SK-N-SH (cell line): ENCODE data around the gene GPER1. TPM values are rescaled to one million over a fixed set of nuclear protein-coding genes. Genes with fewer than 3 reads are reported as not detected.

Source experiments
- CTCF ChIA-PET: fragments of 300-600, 350-600 bp; formaldehyde crosslinking; extraction: SDS; loops from one replicate; lab custom pipeline; 2021; lab: Yijun Ruan, JAX
- POLR2A ChIA-PET: fragments of 350-600 bp; sonication (Branson Sonifier 250); formaldehyde crosslinking; extraction: SDS; loops from one replicate; lab custom pipeline; 2020; ENCODE audit warnings: antibody characterized with exemption, inconsistent platforms; lab: Yijun Ruan, JAX
- DNase-seq: peaks from one replicate; pipeline ENCODE4 v3.0.0; 2012
- H2AFZ ChIP-seq: fragments of 200-600 bp; sonication (generic); 2 replicates; pipeline ENCODE4 v1.8.1; 2016; ENCODE audit warnings: antibody characterized with exemption, mild to moderate bottlenecking, low read depth
- H3F3A ChIP-seq: fragments of 200-600 bp; sonication (generic); replicated peaks from 2 replicates; pipeline ENCODE3; 2016; ENCODE audit warnings: antibody characterized with exemption, mild to moderate bottlenecking; ENCODE audit not compliant: insufficient read depth
- H3K27ac ChIP-seq, 2 experiments: fragments of 200-500 bp in 1 of 2; fragments of 200-600 bp in 1 of 2; sonication (Bioruptor generic) in 1 of 2; sonication (generic), shearing (Covaris generic) in 1 of 2; 2 replicates each; pipeline versions ENCODE4 v1.5.1 to v1.6.1; 2014 to 2016; ENCODE audit warnings: low read depth in 2 of 2, inconsistent platforms in 1 of 2, low read length in 1 of 2, mild to moderate bottlenecking in 1 of 2, mixed read lengths in 1 of 2
- H3K27me3 ChIP-seq: fragments of 200-600 bp; sonication (generic), shearing (Covaris generic); 2 replicates; pipeline ENCODE4 v1.6.1; 2016; ENCODE audit warnings: mixed run types; ENCODE audit not compliant: insufficient read depth
- H3K36me3 ChIP-seq, 2 experiments: fragments of 200-500 bp in 1 of 2; fragments of 200-600 bp in 1 of 2; sonication (Bioruptor generic) in 1 of 2; sonication (generic) in 1 of 2; replicated peaks in 1 of 2; 2 replicates each; pipeline versions ENCODE3 to v1.5.1; 2014 to 2016; ENCODE audit warnings: low read length in 1 of 2, mild to moderate bottlenecking in 1 of 2; ENCODE audit not compliant: insufficient read depth in 2 of 2, control insufficient read depth in 1 of 2
- H3K4me1 ChIP-seq, 2 experiments: fragments of 200-500 bp in 1 of 2; fragments of 200-600 bp in 1 of 2; sonication (Bioruptor generic) in 1 of 2; sonication (generic), shearing (Covaris generic) in 1 of 2; 2 replicates each; pipeline versions ENCODE4 v1.5.1 to v1.6.1; 2014 to 2016; ENCODE audit warnings: low read depth in 1 of 2, low read length in 1 of 2, mixed run types in 1 of 2; ENCODE audit not compliant: insufficient read depth in 2 of 2, control insufficient read depth in 1 of 2
- H3K4me2 ChIP-seq: fragments of 200-600 bp; sonication (generic), shearing (Covaris generic); 2 replicates; pipeline ENCODE4 v1.6.1; 2017; ENCODE audit warnings: mixed run types
- H3K4me3 ChIP-seq, 2 experiments: fragments of 200-500 bp in 1 of 2; fragments of 200-600 bp in 1 of 2; sonication (Bioruptor generic) in 1 of 2; sonication (generic), shearing (Covaris generic) in 1 of 2; 2 replicates each; pipeline versions ENCODE4 v1.5.1 to v1.8.1; 2014 to 2016; ENCODE audit warnings: low read depth in 2 of 2, inconsistent platforms in 1 of 2, low read length in 1 of 2, mild to moderate bottlenecking in 1 of 2, mixed read lengths in 1 of 2, moderate library complexity in 1 of 2
- H3K79me2 ChIP-seq: fragments of 200-600 bp; sonication (generic); 2 replicates; pipeline ENCODE4 v1.8.1; 2017; ENCODE audit warnings: mild to moderate bottlenecking; ENCODE audit not compliant: insufficient read depth
- H3K9ac ChIP-seq: fragments of 200-600 bp; sonication (generic); 2 replicates; pipeline ENCODE4 v1.6.1; 2017; ENCODE audit warnings: mixed run types
- H3K9me2 ChIP-seq: fragments of 200-600 bp; sonication (generic); 2 replicates; pipeline ENCODE4 v1.6.1; 2017; ENCODE audit warnings: mixed run types
- H3K9me3 ChIP-seq: fragments of 200-600 bp; sonication (generic); 2 replicates; pipeline ENCODE4 v1.6.1; 2017; ENCODE audit warnings: mixed run types, mild to moderate bottlenecking, moderate library complexity
- H4K20me1 ChIP-seq: fragments of 200-600 bp; sonication (generic); 2 replicates; pipeline ENCODE4 v1.6.1; 2017; ENCODE audit warnings: mild to moderate bottlenecking, mixed run types; ENCODE audit not compliant: insufficient read depth
- FOXJ3 ChIP-seq: sonication (generic); formaldehyde crosslinking; IDR thresholded peaks from 2 replicates; pipeline ENCODE4 v1.5.1; 2020; ENCODE audit warnings: mild to moderate bottlenecking, missing genetic modification reagents
- GATA2 ChIP-seq: sonication (generic); formaldehyde crosslinking; IDR thresholded peaks from 2 replicates; pipeline ENCODE4 v1.5.0; 2020; ENCODE audit warnings: mild to moderate bottlenecking, missing genetic modification reagents
- MEF2A ChIP-seq: IDR thresholded peaks from 2 replicates; pipeline ENCODE4 v1.4.0; 2012; ENCODE audit warnings: low read depth, borderline replicate concordance
- MXI1 ChIP-seq: IDR thresholded peaks from 2 replicates; pipeline ENCODE4 v1.6.1; 2012; ENCODE audit warnings: mild to moderate bottlenecking, low read depth, low read length, improper control_type of control experiment
- NRF1 ChIP-seq: IDR thresholded peaks from 2 replicates; pipeline ENCODE4 v1.6.1; 2012; ENCODE audit warnings: low read depth, mild to moderate bottlenecking, low read length
- RCOR1 ChIP-seq: fragments of 150-350 bp; IDR thresholded peaks from 2 replicates; pipeline ENCODE4 v1.6.1; 2017; ENCODE audit warnings: antibody characterized with exemption, low read length
- RFX5 ChIP-seq: IDR thresholded peaks from 2 replicates; pipeline ENCODE4 v1.6.1; 2012; ENCODE audit warnings: mild to moderate bottlenecking, improper control_type of control experiment, low read length
- SMC3 ChIP-seq: IDR thresholded peaks from 2 replicates; pipeline ENCODE4 v1.6.1; 2012; ENCODE audit warnings: low read depth, low read length, improper control_type of control experiment
- WGBS: methylation state at CpG from one replicate; pipeline ENCODE4 v1.1.6; 2017; ENCODE audit warnings: low lambda C conversion rate; 5-methylcytosine and 5-hydroxymethylcytosine counted together
- polyA plus RNA-seq, 3 experiments: library from polyadenylated mRNA; depleted of rRNA; stranded (reverse); fragments of >200 nt; gene quantifications; 2 replicates each; pipeline ENCODE4 v1.2.3, GENCODE V29; 2012

GPER1 gene
- polyA plus RNA-seq, 1 of the 3 experiments (the other 2 are of a cell fraction): 6.4 TPM

- H3K27me3 ChIP-seq: no peaks in the 10 kb centered on the region
- WGBS: 81% methylated on average over 27 of the region's 32 CpGs
- H3K4me3 ChIP-seq: no peak overlapping the region
- peaks cover 22% of the 10 kb centered on the region; the same call in 1 of the 2 replicates for H4K20me1 ChIP-seq
- peaks cover 0 to 38% of the 10 kb centered on the region in 2 experiments; a peak in 1 of 4 replicates for H3K4me1 ChIP-seq
- H3K4me2 ChIP-seq: no peak overlapping the region
- ChIA-PET CTCF (interaction anchor here (1.5 to 27.8 kb wide), 6 partner anchors 11 to 97 kb away, joined by 3 to 756 read pairs (median 15); partner anchors contain the start of gene GPR146), POLR2A (no interaction called here)
- no peak overlapping the region for H3K9ac ChIP-seq
- no peaks in the 10 kb centered on the region for H3F3A ChIP-seq
- H3K36me3 ChIP-seq: peaks cover 0 to 3% of the 10 kb centered on the region in 2 experiments
- DNase-seq: peak; percentile 92
- no peaks in the 10 kb centered on the region for H3K9me3 ChIP-seq
- peak; percentile 68; the same call in 1 of the 2 replicates for TF ChIP-seq GATA2 (CRISPR knock-in tag)
- peak; percentile 89 for TF ChIP-seq FOXJ3 (CRISPR knock-in tag)
- TF ChIP-seq NRF1: peak; percentile 54; the same call in 1 of the 2 replicates
- TF ChIP-seq RCOR1: no peak
- H3K79me2 ChIP-seq: no peaks in the 10 kb centered on the region
- no peaks in the 10 kb centered on the region for H3K9me2 ChIP-seq
- H3K27ac ChIP-seq: peak overlapping the region in 1 of 2 experiments; percentile 56; a peak in 2 of 4 replicates
- H2AFZ ChIP-seq: no peak overlapping the region
Measured at GRCh38 chr7:1054861-1055450, 33.0 kb upstream of the GPER1 start.

DNA sequence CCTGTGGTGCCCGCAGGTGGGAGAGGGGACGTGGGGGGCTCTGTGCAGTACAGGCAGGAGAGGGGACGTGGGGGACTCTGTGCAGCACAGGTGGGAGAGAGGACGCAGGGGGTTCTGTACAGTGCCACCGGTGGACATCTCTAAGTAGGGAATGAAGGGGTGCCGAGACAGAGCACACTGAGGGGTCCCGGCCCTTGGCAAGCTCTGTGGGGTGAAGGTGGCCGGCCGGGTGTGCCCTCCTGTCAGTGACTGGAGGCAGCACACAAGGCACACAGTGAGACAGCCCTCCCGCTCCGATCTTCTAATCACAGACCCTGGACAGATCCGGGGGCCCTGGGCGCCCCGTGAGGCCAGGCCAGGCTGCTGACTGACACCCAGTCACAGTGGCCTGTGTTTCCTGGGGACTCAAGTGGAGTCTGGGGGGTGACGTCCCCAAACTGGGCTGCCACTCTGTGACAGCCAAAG lies 32.4 kb upstream of the GPER1 start:
- no peak overlapping the region for H3K4me2 ChIP-seq
- TF ChIP-seq MXI1 (no peak), SMC3 (no peak), MEF2A (no peak)
- no peaks in the 10 kb centered on the region for H3K9me2 ChIP-seq
- H3K27me3 ChIP-seq: no peaks in the 10 kb centered on the region
- no peak overlapping the region for H3K9ac ChIP-seq
- no peaks in the 10 kb centered on the region for H3K79me2 ChIP-seq
- H3K9me3 ChIP-seq: no peaks in the 10 kb centered on the region
- ChIA-PET CTCF (interaction anchor here (0.9 to 27.8 kb wide), 6 partner anchors 8 to 96 kb away, joined by 3 to 756 read pairs (median 15); partner anchors contain the start of gene GPR146), POLR2A (no interaction called here)
- H3K27ac ChIP-seq: peak overlapping the region in 1 of 2 experiments; percentile 56; a peak in 1 of 4 replicates
- peaks cover 0 to 3% of the 10 kb centered on the region in 2 experiments for H3K36me3 ChIP-seq
- peaks cover 0 to 38% of the 10 kb centered on the region in 2 experiments; a peak in 1 of 4 replicates for H3K4me1 ChIP-seq
- 93% methylated on average over 9 of the region's 15 CpGs for WGBS
- H2AFZ ChIP-seq: no peak overlapping the region
- DNase-seq: no peak
- H3K4me3 ChIP-seq: no peak overlapping the region
- no peaks in the 10 kb centered on the region for H3F3A ChIP-seq
- peaks cover 22% of the 10 kb centered on the region; the same call in 1 of the 2 replicates for H4K20me1 ChIP-seq

DNA sequence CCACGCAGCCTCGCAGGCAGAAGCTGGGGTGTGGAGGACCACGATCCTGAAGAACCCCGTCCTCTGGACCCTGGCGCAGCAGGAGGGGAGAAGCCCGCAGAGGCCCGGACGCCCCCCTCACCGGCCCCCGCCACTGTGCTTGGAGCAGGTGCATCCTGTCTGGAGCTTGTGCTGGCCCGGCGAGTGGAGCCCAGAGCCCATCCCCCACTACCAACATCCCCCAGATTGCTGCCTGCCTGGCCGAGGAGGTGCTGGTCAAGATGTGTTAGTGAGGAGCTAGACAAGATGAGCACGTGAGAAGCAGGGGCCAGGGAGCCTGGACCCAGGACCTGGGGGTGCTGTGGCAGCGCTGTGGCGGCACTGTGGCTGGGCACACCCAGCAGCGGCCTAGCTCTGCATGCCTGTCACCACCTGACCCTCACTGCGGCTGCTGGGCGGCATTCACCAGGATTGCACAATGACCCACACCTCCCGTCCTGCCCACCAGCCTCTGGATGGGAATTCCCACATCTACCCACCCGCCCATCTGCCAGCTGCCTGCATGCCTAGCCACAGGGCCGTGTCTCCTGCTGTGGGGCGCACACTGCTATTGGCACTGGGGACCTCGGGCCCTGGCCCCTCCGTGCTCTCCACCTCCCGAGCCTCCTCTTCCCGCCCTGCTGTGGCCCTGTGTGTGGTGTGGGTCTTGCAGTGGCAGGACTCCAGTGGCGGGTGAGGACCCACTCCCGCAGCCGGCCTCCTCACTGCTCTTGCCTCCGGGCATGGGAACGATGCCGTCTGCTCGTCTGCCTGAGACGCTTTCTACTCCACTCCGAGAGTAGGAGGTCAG lies 31.7 kb upstream of the GPER1 start:
- H3K79me2 ChIP-seq: no peaks in the 10 kb centered on the region; the same call in 1 of the 2 replicates
- ChIA-PET POLR2A (no interaction called here), CTCF (interaction anchor here (0.9 to 27.8 kb wide), 7 partner anchors 9 to 96 kb away, joined by 3 to 756 read pairs (median 11); partner anchors contain the start of gene GPR146)
- TF ChIP-seq RFX5 (no peak), RCOR1 (no peak)
- peaks cover 19% of the 10 kb centered on the region; the same call in 1 of the 2 replicates for H4K20me1 ChIP-seq
- H3F3A ChIP-seq: no peaks in the 10 kb centered on the region
- H3K9ac ChIP-seq: no peak overlapping the region
- H3K9me2 ChIP-seq: no peaks in the 10 kb centered on the region
- WGBS: 90% methylated on average over 29 of the region's 36 CpGs
- H3K4me3 ChIP-seq: no peak overlapping the region
- H2AFZ ChIP-seq: no peak overlapping the region
- DNase-seq: peak; percentile 72
- H3K27me3 ChIP-seq: no peaks in the 10 kb centered on the region
- H3K9me3 ChIP-seq: no peaks in the 10 kb centered on the region
- peaks cover 0 to 3% of the 10 kb centered on the region in 2 experiments for H3K36me3 ChIP-seq
- H3K4me2 ChIP-seq: no peak overlapping the region
- peaks cover 0 to 38% of the 10 kb centered on the region in 2 experiments; a peak in 1 of 4 replicates for H3K4me1 ChIP-seq
- no peak overlapping the region for H3K27ac ChIP-seq
